RWPE2 (cell line): Measurements from ENCODE around the gene ENDOU.

ENCODE experiments used
- ATAC-seq: fragments of 200-7000 bp; cut with Tn5 transposase; 3 replicates; pipeline ENCODE4 v1.9.1; 2021; ENCODE audit warnings: low read depth
- DNase-seq: peaks from one replicate; pipeline ENCODE4 v3.0.0-alpha.2; 2020; ENCODE audit warnings: low spot score
- H3K27ac ChIP-seq: fragments of 450-650 bp; 2 replicates; pipeline ENCODE4 v1.5.1; 2017; ENCODE audit warnings: mild to moderate bottlenecking; ENCODE audit not compliant: poor library complexity, severe bottlenecking
- H3K27me3 ChIP-seq: fragments of 250-450 bp; sonication (Bioruptor Pico); 2 replicates; pipeline ENCODE4 v1.5.1; 2021; ENCODE audit warnings: mild to moderate bottlenecking, moderate library complexity; ENCODE audit not compliant: insufficient read depth, poor library complexity, severe bottlenecking
- H3K36me3 ChIP-seq: fragments of 250-450 bp; sonication (Bioruptor Pico); 2 replicates; pipeline ENCODE4 v1.5.1; 2020; ENCODE audit warnings: low read depth, mild to moderate bottlenecking, moderate library complexity
- H3K4me1 ChIP-seq: fragments of 250-450 bp; sonication (Bioruptor Pico); 2 replicates; pipeline ENCODE4 v1.5.1; 2021; ENCODE audit warnings: mild to moderate bottlenecking, moderate library complexity; ENCODE audit not compliant: insufficient read depth, poor library complexity, severe bottlenecking
- H3K4me3 ChIP-seq: fragments of 250-450 bp; sonication (Bioruptor Pico); 2 replicates; pipeline ENCODE4 v1.5.1; 2021; ENCODE audit warnings: mild to moderate bottlenecking, moderate library complexity; ENCODE audit not compliant: severe bottlenecking
- H3K9me3 ChIP-seq: fragments of 250-450 bp; sonication (Bioruptor Pico); 2 replicates; pipeline ENCODE4 v1.5.1; 2021; ENCODE audit warnings: mild to moderate bottlenecking, moderate library complexity; ENCODE audit not compliant: severe bottlenecking
- CTCF ChIP-seq: fragments of 450-650 bp; IDR thresholded peaks from one replicate; pipeline ENCODE4 v1.5.1; 2017; ENCODE audit warnings: mild to moderate bottlenecking, moderate library complexity; ENCODE audit not compliant: poor library complexity, severe bottlenecking

ENDOU gene

GRCh38 chr12:47754126-47754525, 28.8 kb upstream of the ENDOU start:
- peaks cover 53% of the 10 kb centered on the region for H3K4me1 ChIP-seq
- peak; percentile 28 for ATAC-seq

DNA sequence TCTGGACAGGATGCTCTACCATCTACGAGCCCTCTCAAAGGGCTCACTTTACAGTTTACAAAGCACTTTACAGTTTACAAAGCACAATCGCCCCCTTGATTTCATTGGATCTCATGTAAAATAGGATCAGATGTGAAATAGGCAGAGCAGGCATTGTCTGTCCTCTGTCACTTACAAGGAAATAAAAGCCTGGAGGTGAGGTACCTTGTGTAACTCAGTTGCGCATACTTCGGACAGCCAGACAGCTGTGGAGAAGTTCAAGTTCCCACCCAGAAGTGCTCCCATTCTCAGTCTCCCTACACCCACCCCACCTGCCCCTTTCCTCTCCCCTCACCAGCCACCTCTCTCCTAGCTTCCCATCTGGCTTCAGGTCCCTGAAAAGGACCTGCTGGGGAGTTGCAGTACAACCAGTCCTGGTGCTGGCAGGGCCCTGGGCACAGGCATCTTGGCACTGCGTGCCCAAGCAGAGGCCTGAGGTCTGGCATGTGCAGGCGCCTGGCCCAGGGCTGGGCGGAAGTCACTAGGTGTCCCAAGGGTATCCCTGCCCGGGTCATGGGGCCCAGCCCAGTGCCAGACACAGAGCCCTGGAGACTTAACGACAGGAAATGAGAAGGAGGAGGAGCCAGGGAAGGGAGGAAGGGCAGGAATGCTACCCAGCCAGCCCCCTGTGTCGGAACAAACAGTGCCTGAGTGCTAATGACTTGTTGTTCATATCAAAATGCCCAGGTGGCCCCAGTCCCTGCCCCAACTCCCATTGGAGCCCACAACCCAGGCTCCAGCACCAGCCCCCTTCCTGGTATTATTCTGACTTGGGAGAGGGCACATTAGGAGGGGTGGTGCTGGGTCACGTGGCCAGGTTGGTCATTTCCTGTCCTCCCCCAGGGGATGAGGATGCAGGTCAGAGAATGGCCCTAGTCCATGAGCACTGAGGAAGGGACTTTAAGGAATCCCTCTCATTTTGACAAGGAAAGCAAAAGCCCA, 28.0 kb upstream of the ENDOU start:
- H3K4me3 ChIP-seq: no peak overlapping the region
- H3K36me3 ChIP-seq: peaks cover 17% of the 10 kb centered on the region
- peak overlapping the region; percentile 98 for H3K27ac ChIP-seq
- TF ChIP-seq CTCF: no peak
- peaks cover 53% of the 10 kb centered on the region for H3K4me1 ChIP-seq
- no peaks in the 10 kb centered on the region for H3K9me3 ChIP-seq
- ATAC-seq (peak; percentile 39), DNase-seq (no peak)
- H3K27me3 ChIP-seq: no peaks in the 10 kb centered on the region

More at GRCh38 chr12:47754126-47754525, 28.8 kb upstream of the ENDOU start:
- H3K27ac ChIP-seq: peak overlapping the region; percentile 98
- H3K36me3 ChIP-seq: peaks cover 14% of the 10 kb centered on the region
- no peak for TF ChIP-seq CTCF
- no peak overlapping the region for H3K4me3 ChIP-seq
- H3K9me3 ChIP-seq: no peaks in the 10 kb centered on the region
- no peaks in the 10 kb centered on the region for H3K27me3 ChIP-seq
- DNase-seq: no peak

- H3K9me3 ChIP-seq: no peaks in the 10 kb centered on the region
- H3K4me1 ChIP-seq: peaks cover 53% of the 10 kb centered on the region
- H3K27me3 ChIP-seq: no peaks in the 10 kb centered on the region
- H3K36me3 ChIP-seq: peaks cover 21% of the 10 kb centered on the region
- no peak overlapping the region for H3K4me3 ChIP-seq
- TF ChIP-seq CTCF: no peak
- H3K27ac ChIP-seq: peak overlapping the region; percentile 98
- no peak for DNase-seq
- peak; percentile 82 for ATAC-seq
These were observed 27.3 kb upstream of the ENDOU start for GRCh38 chr12:47752552-47752951.

DNA sequence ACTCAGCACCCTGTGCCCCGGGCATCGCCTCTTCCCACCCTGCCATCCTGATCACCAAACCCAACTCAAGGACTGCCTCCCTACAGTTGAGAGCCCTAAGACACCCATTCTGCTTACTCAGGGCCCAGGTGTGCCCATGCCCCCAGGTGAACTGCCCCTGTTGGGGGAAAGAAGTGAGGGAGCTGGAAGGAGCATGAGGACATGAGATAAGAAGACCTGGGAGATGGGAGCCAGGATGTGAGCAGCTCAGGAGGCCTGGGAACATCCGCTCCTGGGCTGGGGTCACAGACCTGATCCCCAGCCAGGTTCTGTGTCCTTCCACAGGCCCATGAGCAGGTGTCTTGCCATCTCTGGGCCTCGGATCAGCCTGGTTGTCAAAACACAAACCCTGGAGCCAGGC, 26.8 kb upstream of the ENDOU start:
- no peak for ATAC-seq
- H3K27ac ChIP-seq: peak overlapping the region; percentile 98
- H3K9me3 ChIP-seq: no peaks in the 10 kb centered on the region
- H3K4me1 ChIP-seq: peaks cover 51% of the 10 kb centered on the region
- peaks cover 21% of the 10 kb centered on the region for H3K36me3 ChIP-seq
- no peak for DNase-seq
- no peak for TF ChIP-seq CTCF
- H3K4me3 ChIP-seq: no peak overlapping the region
- H3K27me3 ChIP-seq: no peaks in the 10 kb centered on the region

GRCh38 chr12:47751561-47751960, 26.3 kb upstream of the ENDOU start:
- DNase-seq (peak; percentile 58), ATAC-seq (no peak)
- Histone ChIP-seq H3K4me1 (peaks cover 49% of the 10 kb centered on the region), H3K27me3 (no peaks in the 10 kb centered on the region), H3K27ac (peak overlapping the region; percentile 98), H3K4me3 (no peak overlapping the region), H3K36me3 (peaks cover 21% of the 10 kb centered on the region), H3K9me3 (no peaks in the 10 kb centered on the region)
- no peak for TF ChIP-seq CTCF
